Measurements from ENCODE around the gene NCK2.

Gene NCK2

GRCh38 chr2:105744909-105745853, at the start of gene NCK2:
NCK2 (plus strand) TSS chr2:105744912; CDS start chr2:105855064, 110,152 bp downstream.
- peak; percentile 23 for DNase-seq

GRCh38 chr2:105697781-105698449, 46.8 kb upstream of the NCK2 start:
- no peak for DNase-seq

DNA sequence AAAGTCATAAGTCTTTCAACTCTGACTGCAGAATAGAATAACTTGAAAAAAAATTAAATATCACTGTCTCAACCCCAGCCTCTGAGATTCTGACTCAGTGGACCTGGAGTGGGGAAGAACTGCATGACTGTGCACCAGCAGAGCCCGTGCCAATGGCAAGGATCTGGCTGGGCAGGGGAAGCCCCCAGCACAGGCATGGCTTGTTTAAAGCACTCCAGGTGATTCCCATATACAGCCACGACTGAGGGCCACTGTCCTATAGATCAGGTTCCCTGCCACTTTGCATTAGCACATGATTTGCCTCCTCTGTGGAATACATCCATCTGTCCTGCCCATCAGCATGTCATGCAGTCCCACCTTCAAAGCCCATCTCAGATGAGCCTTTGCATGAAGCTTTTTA, 45.9 kb upstream of the NCK2 start:
- no peak for DNase-seq

GRCh38 chr2:105701042-105701441, 43.7 kb upstream of the NCK2 start:
- DNase-seq, result no peak

DNA sequence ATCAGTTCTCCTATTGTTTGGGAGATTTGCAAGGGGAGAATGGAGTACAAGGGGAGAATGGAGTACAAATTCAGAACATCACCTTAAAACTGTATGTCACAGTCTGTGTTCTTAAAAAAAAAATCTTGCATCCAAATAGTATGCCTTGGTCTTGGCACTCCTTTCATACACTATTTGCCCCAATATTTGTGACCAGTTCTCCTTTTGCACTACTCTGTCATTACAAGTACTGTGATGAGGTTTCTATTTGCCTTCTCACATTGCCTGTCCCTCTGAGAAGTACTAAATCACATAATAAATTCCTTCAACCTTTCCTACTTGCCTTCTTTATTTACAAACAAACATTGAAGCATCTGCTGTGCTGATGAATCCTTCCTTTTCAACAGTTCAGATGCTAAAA, 36.0 kb upstream of the NCK2 start:
- no peak for DNase-seq

- DNase-seq, result no peak
Measured at GRCh38 chr2:105711394-105711793, 33.3 kb upstream of the NCK2 start.

GRCh38 chr2:105712166-105712915, 32.4 kb upstream of the NCK2 start:
- no peak for DNase-seq

- peak; percentile 78 for DNase-seq
Measured at GRCh38 chr2:105712981-105713596, 31.6 kb upstream of the NCK2 start.

DNA sequence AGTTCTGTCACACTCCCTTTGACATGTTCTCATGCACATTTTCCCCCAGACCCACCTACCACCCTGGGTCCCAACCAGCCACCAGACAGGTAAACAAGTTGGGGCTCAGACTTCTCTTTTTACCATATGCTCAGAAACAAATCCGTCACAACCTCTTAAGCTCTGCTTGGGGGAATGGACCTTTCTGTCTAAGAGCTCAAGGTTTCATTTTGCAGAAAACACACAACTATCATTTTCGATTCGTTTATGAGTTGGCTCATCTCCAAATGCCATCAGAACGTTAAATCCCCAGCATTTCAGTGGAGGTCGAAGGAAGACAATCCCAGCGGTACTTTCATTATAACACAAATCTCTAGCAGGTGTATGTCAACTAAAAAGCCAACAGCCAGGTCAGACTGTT, 30.6 kb upstream of the NCK2 start:
- DNase-seq, result no peak

DNA sequence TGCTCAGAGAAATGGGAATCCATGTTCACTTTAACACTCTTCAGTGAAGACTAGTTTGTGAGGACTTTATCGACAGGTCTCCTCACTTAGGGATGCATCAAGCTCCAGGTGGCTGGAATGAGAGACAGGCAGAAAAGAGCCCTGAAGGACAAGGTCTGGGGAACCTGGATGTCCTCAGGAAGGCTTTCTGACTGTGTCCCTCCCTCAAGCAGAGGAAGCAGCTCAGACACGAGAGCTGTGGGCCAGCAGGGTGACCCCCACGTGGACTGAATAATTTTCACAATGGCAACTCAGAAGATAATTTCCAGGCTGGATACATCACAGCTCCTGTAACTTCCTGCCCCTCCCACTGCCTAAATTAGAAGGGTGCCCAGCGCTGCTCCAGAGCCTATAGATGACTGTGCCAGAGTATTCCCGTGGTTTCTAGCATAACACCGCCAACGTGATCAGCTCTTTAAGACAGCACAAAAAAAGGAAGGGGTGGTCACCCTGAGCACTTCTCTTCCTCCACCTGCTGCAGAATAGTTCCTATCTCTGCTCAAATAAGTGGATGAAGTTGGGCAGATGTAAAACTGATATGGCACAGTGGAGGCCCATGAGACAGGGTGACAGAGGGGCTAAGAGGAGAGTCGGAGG, 25.7 kb upstream of the NCK2 start:
- no peak for DNase-seq

DNA sequence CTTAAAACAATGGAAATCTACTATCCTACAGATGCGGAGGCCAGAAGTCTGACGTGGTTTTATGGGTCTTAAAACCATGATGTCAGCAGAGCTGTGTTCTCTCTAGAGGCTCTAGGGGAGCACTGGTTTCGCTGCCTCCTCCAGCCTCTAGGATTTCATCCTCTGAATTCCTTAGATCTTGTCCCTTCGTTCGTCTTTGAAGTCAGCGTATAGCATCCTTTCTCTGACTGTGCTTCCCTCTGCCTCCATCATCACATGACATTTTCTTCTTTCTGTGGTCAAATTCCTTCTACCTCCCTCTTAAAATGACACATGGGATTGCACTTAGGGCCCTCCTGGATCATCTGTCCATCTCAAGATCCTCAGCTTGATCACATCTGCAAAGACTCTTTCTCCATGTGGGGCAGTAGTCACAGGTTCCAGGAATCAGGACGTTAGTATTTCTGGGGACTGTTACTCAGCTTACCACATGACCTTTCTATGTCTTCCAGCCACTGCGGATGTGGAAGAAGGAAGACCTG, 22.7 kb upstream of the NCK2 start:
- DNase-seq, result no peak

- DNase-seq, result no peak
Measured at GRCh38 chr2:105722726-105723297, 21.9 kb upstream of the NCK2 start.

DNA sequence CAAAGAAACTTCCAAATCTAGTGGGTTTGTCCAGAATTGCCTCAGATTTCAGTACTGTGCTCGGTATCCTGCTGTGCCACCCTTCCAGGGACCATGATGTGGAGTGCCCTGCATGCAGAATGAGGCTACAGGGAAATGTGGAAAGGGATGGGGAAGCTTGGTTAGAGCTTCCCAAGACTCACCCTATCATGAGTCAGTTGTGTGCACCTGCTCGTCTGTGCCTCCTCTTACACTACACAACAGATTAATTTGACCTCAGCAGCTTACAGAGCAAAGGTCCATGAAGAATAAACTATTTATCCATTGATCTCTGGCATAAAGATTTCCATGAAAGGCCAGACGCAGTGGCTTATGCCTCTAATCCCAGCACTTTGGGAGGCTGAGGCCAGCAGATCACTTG, 21.3 kb upstream of the NCK2 start:
- no peak for DNase-seq

DNA sequence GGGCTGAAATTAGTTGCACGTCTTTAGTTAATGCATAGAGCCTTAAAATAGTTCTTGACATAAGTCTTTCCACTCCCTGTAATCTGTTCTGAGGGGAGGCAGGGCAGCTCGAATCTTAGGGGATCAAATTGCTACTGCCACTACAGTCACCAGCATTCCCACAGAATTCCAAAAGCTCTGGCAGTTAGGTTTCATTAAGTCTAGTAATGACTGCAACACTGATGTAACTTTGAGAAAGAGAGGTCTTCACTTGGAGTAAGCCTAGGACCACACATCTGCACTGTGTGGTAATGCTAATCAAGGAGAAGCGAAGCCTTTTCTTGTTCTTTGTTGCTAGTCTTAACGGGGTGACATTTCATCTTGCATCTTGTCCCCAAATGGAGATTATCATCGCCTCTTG, 19.3 kb upstream of the NCK2 start:
- no peak for DNase-seq

DNA sequence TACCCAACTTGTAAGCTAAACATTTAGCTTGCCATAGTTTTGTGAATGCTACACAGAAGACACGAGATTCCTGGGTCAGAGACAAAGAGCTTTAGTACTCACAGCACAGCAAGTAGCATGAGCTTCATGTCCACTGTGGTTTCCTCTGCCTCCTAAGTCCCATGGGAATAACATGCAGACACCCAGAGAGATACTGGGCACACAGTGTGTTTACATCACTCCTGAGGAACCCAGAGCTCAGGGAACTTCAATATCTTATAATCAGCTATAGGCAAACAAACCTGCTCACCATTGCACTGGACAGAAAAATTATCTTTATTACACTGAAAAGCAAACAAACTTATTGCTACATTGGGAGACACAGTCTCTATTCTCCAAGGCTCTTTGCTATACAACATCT, 14.5 kb upstream of the NCK2 start:
- DNase-seq, result no peak

DNA sequence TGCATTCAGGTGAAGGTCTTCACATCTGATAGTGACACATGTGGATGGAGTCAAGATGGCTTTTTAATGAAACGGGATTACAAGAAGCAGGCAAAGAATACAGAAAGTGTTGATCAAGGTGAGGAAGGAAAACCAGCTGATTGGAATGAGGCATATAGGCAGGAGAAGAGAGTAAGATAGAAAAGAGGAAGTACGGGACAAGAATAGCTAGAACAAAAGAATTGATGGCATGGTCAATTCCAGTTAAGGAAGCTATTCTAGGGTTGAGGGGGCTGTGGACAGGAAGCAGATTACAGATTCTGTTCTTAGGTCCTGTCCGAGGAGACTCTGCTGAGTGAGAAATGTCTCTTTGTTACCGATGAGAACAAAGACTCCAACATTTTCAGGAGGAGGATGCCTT, 13.2 kb upstream of the NCK2 start:
- DNase-seq, result no peak

DNA sequence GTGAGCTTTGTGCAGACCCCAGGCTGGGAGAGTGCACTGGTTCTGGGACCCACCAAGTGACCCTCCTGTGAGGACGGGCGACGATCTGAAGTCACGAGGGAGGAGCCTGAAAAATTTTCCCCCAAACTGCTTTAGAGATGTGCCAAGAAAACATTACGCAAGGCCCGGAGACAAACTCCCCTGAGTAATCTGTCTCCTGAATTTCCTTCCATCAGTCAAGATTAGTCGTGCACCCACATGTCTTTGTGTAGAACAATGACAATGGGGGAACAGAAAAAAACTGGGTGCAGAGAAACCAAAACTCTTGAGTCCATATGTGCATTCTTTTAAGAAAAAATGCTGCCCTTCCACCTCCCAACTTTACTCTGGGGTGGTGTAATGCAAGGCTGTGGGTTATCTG, 12.6 kb upstream of the NCK2 start:
- DNase-seq, result peak; percentile 31

GRCh38 chr2:105732955-105733607, 11.6 kb upstream of the NCK2 start:
- no peak for DNase-seq

GRCh38 chr2:105733875-105734274, 10.8 kb upstream of the NCK2 start:
- DNase-seq, result no peak

GRCh38 chr2:105734762-105735538, 9.8 kb upstream of the NCK2 start:
- peak; percentile 70 for DNase-seq

DNA sequence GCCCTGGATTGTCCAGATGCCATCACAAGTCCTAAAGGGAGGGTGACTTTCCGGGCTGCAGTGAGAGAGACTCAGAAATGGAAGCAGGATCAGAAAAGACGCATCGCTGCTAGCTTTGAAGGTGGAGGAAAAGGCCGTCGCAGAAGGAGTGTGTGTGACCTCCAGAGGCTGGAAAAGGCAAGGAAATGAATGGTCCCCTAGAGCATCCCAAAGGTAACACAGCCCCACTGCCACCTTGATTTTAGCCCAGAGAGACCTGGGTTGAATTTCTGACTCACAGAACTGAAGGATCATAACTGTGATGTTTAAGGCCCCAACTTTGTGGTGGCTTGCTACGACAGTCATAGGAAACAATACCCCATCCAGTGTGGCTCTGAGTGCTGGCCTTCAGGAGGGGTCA, 8.6 kb upstream of the NCK2 start:
- DNase-seq, result no peak

All from HCEC 1CT (cell line).